GM23248 (cell line): ENCODE results near the gene SLC16A12. TPM values are rescaled to one million over a fixed set of nuclear protein-coding genes. Genes with fewer than 3 reads are reported as not detected.
"Not testable (repeated sequence)": the region's sequence is repeated elsewhere in the genome, so short reads cannot be mapped to it uniquely, and the experiment has no call there.

Experiments used
- DNase-seq: peaks from one replicate; pipeline ENCODE4 v3.0.0-alpha.2; 2015
- H2AFZ ChIP-seq: fragments of 200-600 bp; sonication (generic); 2 replicates; pipeline ENCODE4 v1.6.1; 2016; ENCODE audit warnings: antibody characterized with exemption
- H3F3A ChIP-seq: fragments of 200-600 bp; sonication (generic); 2 replicates; pipeline ENCODE4 v1.6.1; 2016; ENCODE audit warnings: mild to moderate bottlenecking, antibody characterized with exemption, mixed run types; ENCODE audit not compliant: insufficient read depth
- H3K27ac ChIP-seq: fragments of 200-600 bp; sonication (generic); 2 replicates; pipeline ENCODE4 v1.5.1; 2016; ENCODE audit warnings: mild to moderate bottlenecking
- H3K27me3 ChIP-seq: fragments of 200-600 bp; sonication (generic); replicated peaks from 2 replicates; pipeline ENCODE4 v1.6.1; 2016; ENCODE audit warnings: mild to moderate bottlenecking; ENCODE audit not compliant: insufficient read depth
- H3K36me3 ChIP-seq: fragments of 200-600 bp; sonication (generic); 2 replicates; pipeline ENCODE4 v1.6.1; 2016; ENCODE audit warnings: low read depth, mild to moderate bottlenecking
- H3K4me1 ChIP-seq: fragments of 200-600 bp; sonication (generic); 2 replicates; pipeline ENCODE4 v1.6.1; 2016; ENCODE audit warnings: mild to moderate bottlenecking; ENCODE audit not compliant: insufficient read depth
- H3K4me2 ChIP-seq: fragments of 200-600 bp; sonication (generic); one replicate; pipeline ENCODE4 v1.6.1; 2016; ENCODE audit warnings: mild to moderate bottlenecking; ENCODE audit not compliant: unreplicated experiment
- H3K4me3 ChIP-seq: fragments of 200-600 bp; sonication (generic); 2 replicates; pipeline ENCODE4 v1.5.1; 2016; ENCODE audit warnings: mild to moderate bottlenecking
- H3K79me2 ChIP-seq: fragments of 200-600 bp; sonication (generic); 2 replicates; pipeline ENCODE4 v1.6.1; 2016; ENCODE audit warnings: mild to moderate bottlenecking; ENCODE audit not compliant: insufficient read depth
- H3K9ac ChIP-seq: fragments of 200-600 bp; sonication (generic); 2 replicates; pipeline ENCODE4 v1.6.1; 2016; ENCODE audit warnings: mild to moderate bottlenecking
- H3K9me2 ChIP-seq: fragments of 200-600 bp; sonication (generic); 2 replicates; pipeline ENCODE4 v1.6.1; 2016; ENCODE audit warnings: mixed run types, mild to moderate bottlenecking, moderate library complexity; ENCODE audit not compliant: insufficient read depth
- H3K9me3 ChIP-seq: fragments of 200-600 bp; sonication (generic); one replicate; pipeline ENCODE4 v1.6.1; 2017; ENCODE audit warnings: low read depth
- H4K20me1 ChIP-seq: fragments of 200-600 bp; sonication (generic); 2 replicates; pipeline ENCODE4 v1.6.0; 2016; ENCODE audit not compliant: insufficient read depth
- EZH2 ChIP-seq: fragments of 200-600 bp; sonication (generic); IDR thresholded peaks from 2 replicates; pipeline ENCODE4 v1.6.1; 2018; ENCODE audit warnings: antibody characterized with exemption, mild to moderate bottlenecking; ENCODE audit not compliant: insufficient read depth, poor library complexity, severe bottlenecking
- EZH2phosphoT487 ChIP-seq: fragments of 200-600 bp; sonication (generic); IDR thresholded peaks from 2 replicates; pipeline ENCODE4 v1.6.1; 2018; ENCODE audit warnings: antibody characterized with exemption, moderate library complexity, mild to moderate bottlenecking, low read depth; ENCODE audit not compliant: insufficient read depth
- WGBS, 2 experiments: methylation state at CpG; one replicate each; pipeline ENCODE4 v1.1.6; 2015 to 2017; ENCODE audit warnings: low lambda C conversion rate in 2 of 2, low coverage in 1 of 2; ENCODE audit errors: missing lambda C conversion rate in 2 of 2; 5-methylcytosine and 5-hydroxymethylcytosine counted together
- in situ Hi-C: fragments of 300-500 bp; cut with MboI; formaldehyde crosslinking; loops from 2 replicates; pipeline ENCODE4 v1.15.0; 2020
- polyA plus RNA-seq: library from polyadenylated mRNA; unstranded; fragments of >200 nt; fragmentation: Nextera tagmentation; extraction: Ambion mirVana; gene quantifications from 2 replicates; pipeline ENCODE4 v1.2.1, GENCODE V29; 2016
- total RNA-seq: library from RNA; depleted of rRNA; stranded (reverse); fragments of >200 nt; shearing (Covaris generic); gene quantifications from 2 replicates; pipeline ENCODE4 v1.2.3, GENCODE V29; 2014

Gene SLC16A12
- total and polyA plus RNA-seq, 2 experiments from 2014 or later = not detected

GRCh38 chr10:89548673-89549072, 13.3 kb upstream of the SLC16A12 start:
- Histone ChIP-seq H3K4me3 (no peak overlapping the region), H3K27ac (no peak overlapping the region), H3K9me2 (no peaks in the 10 kb centered on the region), H3K9ac (no peak overlapping the region), H3K4me1 (peaks cover 12% of the 10 kb centered on the region), H3F3A (no peaks in the 10 kb centered on the region), H3K9me3 (no peaks in the 10 kb centered on the region), H4K20me1 (no peaks in the 10 kb centered on the region), H2AFZ (no peak overlapping the region), H3K27me3 (peaks cover 14% of the 10 kb centered on the region; the same call in 1 of the 2 replicates), H3K36me3 (no peaks in the 10 kb centered on the region), H3K79me2 (no peaks in the 10 kb centered on the region), H3K4me2 (no peak overlapping the region)
- in situ Hi-C loops = no loop called here
- no peak for TF ChIP-seq EZH2
- TF ChIP-seq EZH2phosphoT487 = no peak
- 86 to 89% methylated on average over 6 of the region's 6 CpGs for WGBS, 2 experiments
- DNase-seq = no peak

DNA sequence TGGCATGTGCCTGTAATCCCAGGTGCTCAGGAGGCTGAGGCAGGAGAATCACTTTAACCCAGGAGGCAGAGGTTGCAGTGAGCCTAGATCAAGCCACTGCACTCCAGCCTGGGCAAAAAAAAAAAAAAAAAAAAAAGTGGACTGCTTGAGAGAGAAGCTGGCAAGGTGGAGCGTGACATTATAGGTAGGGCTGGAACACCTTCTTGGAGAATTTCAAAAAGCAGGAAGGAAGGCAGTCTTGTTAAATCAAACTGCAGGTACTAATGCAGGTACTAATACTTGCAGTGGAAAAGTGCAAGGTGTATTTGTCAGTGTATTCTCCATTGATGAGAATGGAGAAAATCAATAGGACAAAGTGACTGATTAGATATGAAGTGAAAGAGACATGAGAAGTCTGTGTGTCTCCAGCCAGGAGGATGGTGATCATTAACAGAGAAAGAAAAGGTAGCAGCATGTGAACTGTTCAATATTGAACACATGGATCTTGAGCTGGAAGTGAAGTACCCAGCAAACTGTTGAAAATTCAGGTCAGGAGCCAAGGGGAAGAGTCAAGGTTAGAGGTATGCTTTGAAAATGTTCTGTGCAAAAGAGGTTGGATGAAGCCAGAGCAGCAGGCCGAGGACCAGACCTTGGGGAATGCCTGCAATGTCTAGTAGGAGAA, 12.6 kb upstream of the SLC16A12 start:
- in situ Hi-C loops = no loop called here

DNA sequence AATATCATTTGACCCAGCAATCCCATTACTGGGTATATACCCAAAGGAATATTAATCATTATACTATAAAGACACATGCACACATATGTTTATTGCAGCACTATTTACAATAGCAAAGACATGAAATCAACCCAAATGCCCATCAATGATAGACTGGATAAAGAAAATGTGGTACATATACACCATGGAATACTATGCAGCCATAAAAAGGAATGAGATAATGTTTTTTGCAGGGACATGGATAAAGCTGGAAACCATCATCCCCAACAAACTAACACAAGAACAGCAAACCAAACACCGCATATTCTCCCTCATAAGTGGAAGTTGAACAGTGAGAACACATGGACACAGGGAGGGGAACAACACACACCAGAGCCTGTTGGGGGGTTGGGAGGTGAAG, 11.3 kb upstream of the SLC16A12 start:
- in situ Hi-C loops, H3K4me3 ChIP-seq, H3K36me3 ChIP-seq, H3K9ac ChIP-seq, H3K9me2 ChIP-seq, H3K4me2 ChIP-seq, H3K79me2 ChIP-seq, H3K4me1 ChIP-seq, DNase-seq, H3K27ac ChIP-seq, H3F3A ChIP-seq, H4K20me1 ChIP-seq, H2AFZ ChIP-seq, H3K27me3 ChIP-seq, H3K9me3 ChIP-seq: not testable (repeated sequence)
- 73 to 100% methylated on average over 1 of the region's 1 CpG for WGBS, 2 experiments

More for the DNA sequence above, 12.6 kb upstream of the SLC16A12 start:
- H2AFZ ChIP-seq = no peak overlapping the region
- no peaks in the 10 kb centered on the region for H3K9me2 ChIP-seq
- WGBS, 2 experiments = 57 to 73% methylated on average over 2 of the region's 2 CpGs
- no peaks in the 10 kb centered on the region for H3K79me2 ChIP-seq
- peaks cover 14% of the 10 kb centered on the region; the same call in 1 of the 2 replicates for H3K27me3 ChIP-seq
- no peak overlapping the region for H3K9ac ChIP-seq
- no peak overlapping the region for H3K27ac ChIP-seq
- no peak overlapping the region for H3K4me3 ChIP-seq
- TF ChIP-seq EZH2phosphoT487 (no peak), EZH2 (no peak)
- H3F3A ChIP-seq = no peaks in the 10 kb centered on the region
- no peaks in the 10 kb centered on the region for H3K9me3 ChIP-seq
- no peaks in the 10 kb centered on the region for H4K20me1 ChIP-seq
- DNase-seq = no peak
- no peak overlapping the region for H3K4me2 ChIP-seq
- H3K36me3 ChIP-seq = no peaks in the 10 kb centered on the region
- H3K4me1 ChIP-seq = peaks cover 7% of the 10 kb centered on the region

DNA sequence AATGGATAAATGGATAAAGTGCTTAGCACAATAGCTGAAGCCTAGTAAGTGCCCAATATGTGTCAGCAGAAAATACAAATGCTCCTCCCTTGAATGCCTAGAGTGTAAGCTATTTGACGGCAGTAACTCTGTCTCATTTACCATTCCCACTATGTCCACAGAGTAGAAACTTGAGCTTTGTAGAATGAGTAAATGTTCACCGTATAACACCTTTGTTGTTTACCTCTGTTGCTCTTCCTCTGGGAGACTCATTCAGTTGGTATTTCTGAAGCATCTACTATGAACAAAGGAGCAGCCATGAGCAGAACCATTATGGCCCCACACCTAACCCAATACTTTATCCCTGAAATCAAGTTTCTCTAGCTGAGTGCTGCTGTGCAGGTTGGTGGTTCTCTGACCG, 8.4 kb upstream of the SLC16A12 start:
- Histone ChIP-seq H3K36me3 (no peaks in the 10 kb centered on the region), H3K9ac (no peak overlapping the region), H3K4me3 (no peak overlapping the region), H3K27ac (no peak overlapping the region), H3K4me2 (no peak overlapping the region), H3K27me3 (peaks cover 13% of the 10 kb centered on the region), H2AFZ (no peak overlapping the region), H3F3A (no peaks in the 10 kb centered on the region), H3K79me2 (no peaks in the 10 kb centered on the region), H3K9me3 (no peaks in the 10 kb centered on the region), H4K20me1 (no peaks in the 10 kb centered on the region), H3K4me1 (peaks cover 6% of the 10 kb centered on the region; the same call in 1 of the 2 replicates), H3K9me2 (no peaks in the 10 kb centered on the region)
- in situ Hi-C loops = no loop called here
- no peak for DNase-seq
- TF ChIP-seq EZH2 = no peak
- no peak for TF ChIP-seq EZH2phosphoT487
- 69 to 75% methylated on average over 3 of the region's 3 CpGs for WGBS, 2 experiments
